ENCODE measurements around the gene TLE7.

The TLE7 gene

GRCh38 chr16:71383054-71383773, 58.6 kb downstream of the TLE7 start:
- Histone ChIP-seq H3K9ac (ENCODE audit: low read depth in 1 of 2, low read length in 2 of 2) (no peak overlapping the region), H3K9me3 (ENCODE audit: control insufficient read depth in 1 of 2, low read length in 2 of 2) (no peaks in the 10 kb centered on the region), H3K27me3 (ENCODE audit: control insufficient read depth in 1 of 2, insufficient read depth in 2 of 2, low read length in 2 of 2) (peaks cover 3 to 5% of the 10 kb centered on the region in 2 donors), H3K4me3 (ENCODE audit: low read depth in 1 of 2, low read length in 2 of 2) (no peak overlapping the region), H3K4me1 (ENCODE audit: control insufficient read depth in 1 of 2, insufficient read depth in 2 of 2, low read length in 2 of 2) (no peaks in the 10 kb centered on the region), H3K36me3 (ENCODE audit: control insufficient read depth in 1 of 2, insufficient read depth in 2 of 2, low read length in 2 of 2) (no peaks in the 10 kb centered on the region), H3K27ac (ENCODE audit: low read depth, low read length) (no peak overlapping the region)

- Histone ChIP-seq H3K9me3 (ENCODE audit: control insufficient read depth in 1 of 2, low read length in 2 of 2) (no peaks in the 10 kb centered on the region), H3K4me1 (ENCODE audit: control insufficient read depth in 1 of 2, insufficient read depth in 2 of 2, low read length in 2 of 2) (no peaks in the 10 kb centered on the region), H3K27me3 (ENCODE audit: control insufficient read depth in 1 of 2, insufficient read depth in 2 of 2, low read length in 2 of 2) (peaks cover 3 to 5% of the 10 kb centered on the region in 2 donors), H3K4me3 (ENCODE audit: low read depth in 1 of 2, low read length in 2 of 2) (no peak overlapping the region), H3K36me3 (ENCODE audit: control insufficient read depth in 1 of 2, insufficient read depth in 2 of 2, low read length in 2 of 2) (no peaks in the 10 kb centered on the region), H3K27ac (ENCODE audit: low read depth, low read length) (no peak overlapping the region), H3K9ac (ENCODE audit: low read depth in 1 of 2, low read length in 2 of 2) (no peak overlapping the region)
Measured at GRCh38 chr16:71380831-71381230, 61.0 kb downstream of the TLE7 start.

Measured in duodenal mucosa (tissue), 2 donors.